Germinal center (tissue), 1 donor: Measurements from ENCODE around the gene PI4K2B.
"Not testable (repeated sequence)": the region's sequence is repeated elsewhere in the genome, so short reads cannot be mapped to it uniquely, and the experiment has no call there.

Source experiments
- DNase-seq: peaks from one replicate; pipeline ENCODE4 v3.0.0; 2012; ENCODE audit warnings: mixed read lengths, low spot score

PI4K2B gene

DNA sequence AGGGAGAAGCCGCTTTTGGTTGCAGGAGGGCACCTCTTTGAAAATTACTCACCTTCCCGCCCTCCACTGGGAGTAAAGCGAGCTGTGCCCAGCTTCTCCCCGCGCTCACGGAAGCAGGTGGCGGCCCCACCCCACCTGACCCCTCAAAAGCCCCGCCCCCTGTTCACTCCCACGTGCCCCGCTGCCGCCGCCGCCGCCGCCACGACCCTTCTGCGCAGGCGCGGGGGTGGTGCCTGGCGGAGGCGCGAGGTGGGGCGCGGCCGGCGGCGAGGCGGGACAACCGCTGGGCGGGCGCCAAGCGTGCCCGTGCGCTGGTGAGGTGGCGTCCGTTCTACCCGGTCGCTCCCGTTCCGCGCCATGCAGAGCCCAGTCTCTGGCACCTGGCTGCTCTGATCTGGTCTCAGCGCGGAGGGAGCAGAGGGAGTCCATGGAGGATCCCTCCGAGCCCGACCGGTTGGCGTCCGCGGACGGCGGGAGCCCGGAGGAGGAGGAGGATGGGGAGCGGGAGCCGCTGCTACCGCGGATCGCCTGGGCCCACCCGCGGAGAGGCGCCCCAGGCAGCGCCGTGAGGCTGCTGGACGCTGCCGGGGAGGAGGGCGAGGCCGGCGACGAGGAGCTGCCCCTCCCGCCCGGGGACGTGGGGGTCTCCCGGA, at the start of gene PI4K2B:
Gene PI4K2B (plus strand): TSS at position 297 of the 653 bp plus-strand sequence. CDS start 131 bp downstream, at position 428.
- DNase-seq = peak; percentile 95

DNA sequence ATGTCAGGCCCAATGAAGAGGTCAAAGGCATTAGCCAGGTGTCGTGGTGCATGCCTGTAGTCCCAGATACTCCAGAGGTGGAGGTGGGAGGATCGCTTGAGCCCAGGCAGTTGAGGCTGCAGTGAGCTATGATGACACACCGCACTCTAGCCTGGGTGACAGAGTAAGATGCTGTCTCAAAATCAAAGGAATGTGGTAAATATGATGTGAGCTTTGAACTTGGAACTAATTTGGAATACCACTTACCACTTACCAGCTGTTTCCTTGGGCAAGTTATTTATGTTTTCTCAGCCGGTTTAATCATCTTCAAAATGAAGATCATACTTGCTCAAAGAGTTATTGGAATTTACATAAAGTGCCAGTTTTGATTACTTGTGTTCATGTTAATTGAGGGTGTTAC, 49.8 kb upstream of the PI4K2B start:
- DNase-seq = no peak

DNA sequence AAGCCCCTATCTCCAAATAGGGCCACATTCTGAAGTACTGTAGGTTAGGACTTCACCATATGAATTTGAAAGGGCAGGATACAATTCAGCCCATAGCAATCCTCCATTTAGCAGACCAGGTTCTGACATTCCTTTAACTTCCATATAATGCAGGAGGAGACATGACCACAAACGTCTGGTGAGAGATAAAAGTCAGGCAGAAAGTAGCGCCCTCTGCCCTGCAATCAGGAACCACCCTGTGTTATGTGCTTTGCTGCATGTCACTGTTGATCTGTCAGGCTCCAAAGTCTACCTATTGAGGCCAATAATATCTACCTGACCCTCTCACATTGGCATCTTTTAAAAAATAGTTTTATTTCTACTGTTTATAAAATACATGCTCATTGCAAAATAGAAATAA, 43.4 kb upstream of the PI4K2B start:
- no peak for DNase-seq

DNA sequence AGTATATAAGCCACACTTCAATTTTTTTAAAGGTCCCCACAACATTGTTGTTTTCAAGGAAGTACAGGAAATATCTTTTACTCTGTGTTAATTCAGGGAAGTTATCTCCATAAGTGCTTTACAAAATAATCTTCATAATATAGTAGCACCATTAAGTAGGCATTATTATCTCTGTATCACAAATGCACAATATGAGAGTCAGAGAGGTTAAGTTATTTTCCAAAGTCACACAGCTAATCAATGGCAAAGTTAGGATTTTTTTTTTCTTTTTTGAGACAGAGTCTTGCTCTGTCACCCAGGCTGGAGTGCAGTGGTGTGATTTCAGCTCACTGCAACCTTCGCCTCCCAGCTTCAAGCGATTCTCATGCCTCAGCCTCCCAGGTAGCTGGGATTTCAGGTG, 35.1 kb upstream of the PI4K2B start:
- DNase-seq = no peak

DNA sequence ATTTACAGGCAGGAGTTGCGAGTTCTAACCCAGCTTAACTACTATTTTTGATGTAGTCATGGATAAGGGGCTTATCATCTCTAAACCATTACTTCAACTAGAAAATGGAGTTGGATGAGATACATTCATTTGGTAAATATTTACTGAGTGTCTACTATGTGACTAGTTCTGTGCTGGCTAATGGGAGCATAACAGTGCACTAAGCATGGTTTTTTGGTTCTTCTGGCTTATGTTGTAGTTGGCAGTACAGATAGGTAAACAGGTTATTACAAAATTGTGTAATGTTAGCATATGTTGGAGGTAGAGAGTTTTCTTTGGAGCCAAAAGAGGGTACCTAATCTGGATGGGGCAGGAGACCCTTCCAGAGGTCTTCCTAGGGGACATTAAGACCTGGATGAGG, 25.8 kb upstream of the PI4K2B start:
- no peak for DNase-seq

DNA sequence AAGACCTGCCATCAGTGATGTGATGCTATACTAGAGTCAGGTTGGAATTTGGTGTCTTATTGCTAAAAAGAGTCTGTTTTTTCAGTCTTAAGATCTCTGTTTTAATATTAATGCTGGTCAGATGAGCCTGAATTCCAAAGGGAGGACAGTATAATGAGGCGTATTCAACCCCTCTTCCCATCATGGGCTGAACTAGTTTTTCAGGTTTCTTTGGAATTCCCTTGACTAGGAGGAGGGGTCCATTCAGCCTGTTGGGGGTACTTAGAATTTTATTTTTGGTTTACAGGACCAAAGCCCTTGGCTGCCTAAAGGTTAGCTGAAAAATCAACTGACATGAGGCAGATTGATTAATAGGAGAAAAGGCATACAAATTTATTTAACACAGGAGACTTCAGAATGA, 24.1 kb upstream of the PI4K2B start:
- no peak for DNase-seq

DNA sequence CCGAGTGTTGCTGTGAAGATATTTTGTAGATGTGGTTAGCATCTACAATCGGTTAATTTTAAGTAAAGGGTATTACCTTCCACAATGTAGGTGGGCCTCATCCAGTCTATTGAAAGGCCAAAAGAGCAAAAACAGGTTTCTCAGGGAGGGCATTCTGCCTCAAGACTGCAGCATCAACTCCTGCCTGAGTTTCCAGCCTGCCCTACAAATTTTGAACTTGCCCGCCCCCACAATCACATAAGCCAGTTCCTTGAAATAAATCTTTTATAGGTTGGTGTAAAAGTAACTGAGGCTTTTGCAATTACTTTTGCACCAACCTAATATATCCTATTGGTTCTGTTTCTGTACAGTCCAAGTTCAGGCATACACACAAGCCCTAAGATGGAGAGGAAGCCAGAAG, 22.1 kb upstream of the PI4K2B start:
- DNase-seq = no peak

DNA sequence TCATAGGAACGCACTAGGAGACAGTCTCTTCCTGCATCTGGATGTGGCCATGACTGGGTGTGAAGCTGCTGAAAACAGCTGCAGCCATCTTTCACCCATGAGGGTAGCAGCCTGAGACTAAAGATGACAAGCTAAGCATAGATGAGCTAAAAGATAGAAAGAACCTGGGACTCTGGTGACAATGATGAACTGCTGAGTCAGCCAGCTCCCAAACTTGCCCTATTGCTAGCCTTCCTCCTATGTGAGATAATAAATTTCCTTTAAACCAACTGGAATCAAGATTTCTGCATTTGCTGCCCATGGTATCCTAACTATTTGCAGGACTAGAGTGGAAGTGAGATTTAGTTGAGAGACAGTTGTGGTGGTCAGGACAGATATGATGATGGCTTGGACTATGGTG, 21.0 kb upstream of the PI4K2B start:
- DNase-seq = no peak

DNA sequence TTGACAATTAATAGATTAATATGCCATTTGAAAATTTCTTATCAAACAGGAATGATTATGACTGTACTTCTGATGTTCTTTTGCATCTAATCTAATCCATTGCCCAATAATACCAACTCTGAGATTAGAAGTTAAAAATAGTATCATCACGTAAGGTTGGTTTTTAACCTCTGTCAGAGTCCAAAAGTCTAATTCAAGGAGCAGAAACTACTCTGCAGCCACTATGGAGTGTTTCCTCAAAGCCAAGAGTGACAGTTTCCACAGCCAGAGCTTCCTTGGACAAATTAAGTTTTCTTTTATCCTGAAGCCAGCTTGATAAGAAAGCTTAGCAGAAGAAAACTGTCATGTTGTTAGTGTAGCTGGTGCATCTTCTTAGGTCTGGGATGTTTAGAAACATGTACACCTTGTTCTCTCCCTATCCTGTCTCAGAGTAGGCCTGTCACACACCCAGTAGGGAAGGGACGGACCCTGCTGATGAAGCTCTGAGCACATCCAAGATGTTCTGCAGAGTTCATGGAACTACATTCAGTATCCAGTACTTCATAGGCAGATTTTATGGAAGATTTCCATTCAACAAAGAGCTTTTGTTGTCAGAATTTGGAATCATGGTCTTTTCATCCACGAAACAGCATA, 20.4 kb upstream of the PI4K2B start:
- no peak for DNase-seq

DNA sequence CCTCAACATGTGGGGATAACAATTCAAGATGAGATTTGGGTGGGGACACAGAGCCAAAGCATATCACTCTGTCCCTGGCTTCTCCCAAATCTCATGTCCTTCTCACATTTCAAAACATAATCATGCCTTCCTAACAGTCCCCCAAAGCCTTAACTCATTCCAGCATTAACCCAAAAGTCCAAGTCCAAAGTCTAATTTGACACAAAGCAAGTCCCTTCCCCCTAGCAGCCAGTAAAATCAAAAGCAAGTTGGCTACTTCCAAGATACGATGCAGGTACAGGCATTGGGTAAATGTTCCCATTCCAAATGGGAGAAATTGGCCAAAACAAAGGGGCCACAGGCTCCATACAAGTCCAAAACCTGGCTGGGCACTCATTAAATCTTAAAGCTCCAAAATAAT, 19.1 kb upstream of the PI4K2B start:
- DNase-seq = not testable (repeated sequence)

DNA sequence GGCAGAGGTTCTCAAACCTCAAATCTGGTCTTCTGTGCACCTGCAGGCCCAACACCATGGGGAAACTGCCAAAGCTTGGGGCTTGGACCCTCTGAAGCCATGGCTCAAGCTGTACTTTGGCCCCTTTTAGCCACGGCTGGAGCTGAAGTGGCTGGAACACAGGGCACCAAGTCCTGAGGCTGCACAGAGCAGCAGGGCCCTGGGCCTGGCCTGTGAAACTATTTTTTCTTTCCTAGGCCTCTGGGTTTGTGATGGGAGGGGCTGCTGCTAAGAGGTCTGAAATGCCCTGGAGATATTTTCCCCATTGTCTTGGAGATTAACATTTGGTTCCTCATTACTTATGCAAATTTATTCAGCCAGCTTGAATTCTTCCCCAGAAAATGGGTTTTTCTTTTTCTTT, 18.3 kb upstream of the PI4K2B start:
- no peak for DNase-seq

DNA sequence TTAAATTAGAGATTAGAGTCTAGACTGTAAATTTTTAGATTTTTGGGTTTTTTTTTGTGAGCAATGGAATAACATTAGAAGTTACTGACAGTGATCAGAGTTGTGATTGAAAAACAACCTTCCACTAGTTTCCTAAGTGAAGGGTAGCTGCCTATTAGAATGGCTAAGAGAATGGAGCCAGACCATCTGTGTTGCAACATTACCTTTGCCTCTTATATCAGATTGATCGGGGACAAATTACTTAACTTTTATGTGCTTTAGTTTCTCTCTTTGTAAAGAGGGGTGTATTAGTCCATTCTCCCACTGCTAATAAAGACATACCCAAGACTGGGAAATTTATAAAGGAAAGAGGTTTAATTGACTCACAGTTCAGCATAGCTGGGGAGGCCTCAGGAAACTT, 12.5 kb upstream of the PI4K2B start:
- DNase-seq = no peak

DNA sequence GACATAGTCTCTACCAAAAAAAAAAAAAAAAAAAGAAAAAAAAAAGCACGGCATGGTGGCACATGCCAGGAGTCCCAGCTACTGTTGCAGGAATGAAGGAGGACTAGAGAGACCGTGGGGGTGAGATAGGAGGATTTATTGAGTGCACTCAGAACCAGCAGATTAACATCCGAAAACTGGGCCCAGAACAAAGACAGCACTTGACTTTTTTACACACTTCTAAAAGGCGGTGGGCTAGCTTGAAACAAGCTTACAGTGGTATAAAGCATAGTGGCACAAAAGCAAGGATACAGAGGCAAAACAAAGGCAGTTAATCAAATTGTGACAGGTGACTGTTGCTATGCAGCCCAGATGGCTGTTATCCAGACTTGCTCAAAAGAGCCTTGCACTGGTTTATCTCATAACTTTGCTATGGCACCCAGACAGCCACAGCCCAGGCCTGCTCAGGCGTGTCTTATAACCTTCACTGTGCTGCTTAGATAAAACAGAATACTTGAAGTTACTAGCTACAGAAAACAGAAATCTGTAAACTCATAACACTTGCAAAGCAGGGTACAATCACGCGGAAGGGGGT, 9.9 kb upstream of the PI4K2B start:
- no peak for DNase-seq

DNA sequence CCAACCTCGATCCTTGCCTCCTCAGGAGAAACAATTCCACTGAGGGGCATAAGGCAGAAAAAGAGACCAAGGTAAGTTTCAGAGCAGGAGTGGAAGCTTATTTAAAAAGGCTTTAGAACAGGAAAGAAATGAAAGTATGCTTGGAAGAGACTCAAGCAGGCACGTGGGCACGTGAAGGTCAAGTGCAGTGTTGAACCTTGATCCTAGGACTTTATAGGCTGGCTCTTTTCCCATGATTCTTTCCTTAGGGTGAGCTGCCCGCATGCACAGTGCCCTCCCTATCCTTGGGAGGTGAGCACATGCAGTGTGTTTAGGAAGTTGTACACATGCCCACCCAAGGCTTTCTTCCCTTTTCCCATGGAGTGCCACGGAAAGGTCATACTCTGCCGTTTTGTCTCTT, 4.0 kb upstream of the PI4K2B start:
- no peak for DNase-seq

DNA sequence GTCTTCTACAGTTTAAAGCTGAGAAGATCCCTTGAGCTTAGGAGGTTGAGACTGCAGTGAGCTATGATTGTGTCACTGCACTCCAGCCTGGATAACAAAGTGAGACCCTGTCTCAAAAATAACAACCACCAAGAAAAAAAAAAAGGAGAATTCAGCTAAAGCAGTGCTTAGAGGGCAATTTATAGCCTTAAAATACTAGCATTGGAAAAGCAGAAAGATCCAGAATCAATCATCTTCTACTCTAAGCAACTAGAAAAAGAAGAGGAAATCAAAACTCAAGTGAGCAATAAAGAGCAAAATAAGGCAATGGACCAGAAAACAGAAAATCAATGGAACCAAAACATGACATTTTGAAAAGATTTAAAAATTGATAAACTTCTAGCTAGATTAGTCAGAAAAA, 639 bp upstream of the PI4K2B start:
- DNase-seq = no peak

DNA sequence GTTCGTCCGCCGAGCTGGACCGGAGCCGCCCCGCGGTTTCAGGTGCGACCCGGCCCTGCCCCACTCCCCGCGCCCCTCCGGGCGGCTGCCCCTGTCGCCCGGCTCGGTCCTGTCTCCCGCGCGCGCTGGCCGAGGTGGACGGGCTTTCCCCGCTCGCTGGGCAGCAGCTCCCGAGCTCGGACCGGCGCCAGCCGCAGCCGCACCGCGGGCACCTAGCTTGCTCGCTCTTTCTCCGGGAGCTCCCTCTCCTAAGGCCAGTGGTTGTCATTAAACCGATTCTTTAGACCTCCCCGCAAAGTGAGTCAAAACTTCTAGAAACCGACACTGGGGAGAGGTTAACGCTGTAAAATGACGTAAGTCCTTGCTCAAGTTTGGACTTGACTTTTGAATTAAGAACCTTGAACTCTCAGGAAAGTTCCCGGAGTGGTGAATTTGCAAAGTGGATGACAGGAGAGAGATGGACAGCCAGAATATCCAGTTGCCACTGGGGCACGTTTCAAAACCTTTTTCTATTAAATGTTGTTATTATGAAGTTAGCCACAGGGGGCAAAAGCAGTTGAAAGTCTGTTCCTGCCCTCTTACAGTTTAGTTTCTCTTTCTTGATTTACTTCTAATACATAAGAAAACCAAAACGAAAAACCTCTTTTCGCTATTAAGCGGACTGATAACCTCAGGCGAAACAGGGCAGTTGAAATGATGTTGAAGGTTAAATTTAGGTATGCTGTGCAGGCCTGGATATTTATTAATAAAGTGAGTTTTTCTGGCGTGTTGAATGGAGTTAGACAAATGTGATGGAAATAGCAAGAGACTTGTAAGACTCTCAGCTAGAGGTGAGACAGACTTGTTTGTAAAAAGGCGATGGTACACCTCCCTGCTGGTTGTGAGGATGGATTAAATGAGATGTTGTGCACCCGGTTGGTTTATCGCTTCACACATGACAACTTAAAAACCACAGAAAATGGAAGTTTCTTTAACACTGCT, 847 bp downstream of the PI4K2B start:
- DNase-seq = peak; percentile 73

DNA sequence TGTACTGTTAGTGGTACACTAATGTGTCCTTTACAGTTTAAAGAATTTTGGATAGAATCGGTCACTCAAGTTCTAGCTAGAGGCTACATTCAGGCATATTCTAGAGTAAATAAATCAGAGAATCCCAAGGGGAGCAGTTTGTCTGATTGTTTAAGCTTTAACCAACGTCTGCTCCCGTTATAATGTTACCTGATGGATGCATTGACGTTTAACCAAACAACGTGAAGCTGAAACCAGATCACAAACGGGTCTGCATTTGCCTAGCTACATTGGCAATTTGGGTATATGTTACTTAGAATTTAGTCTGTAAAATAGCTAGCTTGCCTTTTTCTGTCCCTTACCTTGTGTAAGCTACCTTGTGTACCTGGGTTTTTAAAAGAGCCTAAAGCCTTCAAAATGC, 1.6 kb downstream of the PI4K2B start:
- DNase-seq = no peak

DNA sequence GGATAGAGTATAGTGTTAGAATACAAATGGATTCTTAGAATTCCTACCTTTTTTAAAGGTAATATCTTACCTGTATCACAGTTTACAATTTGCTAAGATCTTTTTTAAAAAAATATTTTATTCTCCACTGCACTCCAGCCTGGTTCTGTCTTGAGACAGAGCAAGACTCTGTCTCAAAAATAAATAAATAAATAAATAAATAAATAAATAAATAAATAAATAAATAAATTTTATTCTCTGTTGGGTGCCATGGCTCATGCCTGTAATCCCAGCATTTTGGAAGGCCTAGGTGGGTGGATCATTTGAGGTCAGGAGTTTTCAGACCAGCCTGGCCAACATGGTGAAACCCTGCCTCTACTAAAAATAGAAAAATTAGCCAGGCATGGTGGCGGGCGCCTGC, 2.2 kb downstream of the PI4K2B start:
- DNase-seq = not testable (repeated sequence)

DNA sequence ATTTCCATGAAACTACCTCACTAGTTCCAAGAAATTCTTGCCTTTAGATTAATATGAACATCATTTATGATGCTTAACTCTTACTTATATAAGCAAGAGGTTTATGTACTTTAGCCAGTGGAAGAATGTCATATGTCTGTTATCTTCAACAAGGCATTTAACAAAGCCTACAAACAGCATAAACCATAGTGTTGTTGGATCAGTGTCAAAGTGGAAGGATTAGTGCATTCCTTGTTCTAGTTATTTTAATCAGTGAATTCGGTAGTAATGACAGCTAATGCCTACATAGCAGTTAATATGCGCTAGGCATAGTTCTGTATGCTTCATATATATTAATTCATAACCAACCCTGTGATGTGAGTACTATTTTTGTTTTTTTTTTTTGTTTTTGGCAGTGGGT, 3.1 kb downstream of the PI4K2B start:
- DNase-seq = no peak

DNA sequence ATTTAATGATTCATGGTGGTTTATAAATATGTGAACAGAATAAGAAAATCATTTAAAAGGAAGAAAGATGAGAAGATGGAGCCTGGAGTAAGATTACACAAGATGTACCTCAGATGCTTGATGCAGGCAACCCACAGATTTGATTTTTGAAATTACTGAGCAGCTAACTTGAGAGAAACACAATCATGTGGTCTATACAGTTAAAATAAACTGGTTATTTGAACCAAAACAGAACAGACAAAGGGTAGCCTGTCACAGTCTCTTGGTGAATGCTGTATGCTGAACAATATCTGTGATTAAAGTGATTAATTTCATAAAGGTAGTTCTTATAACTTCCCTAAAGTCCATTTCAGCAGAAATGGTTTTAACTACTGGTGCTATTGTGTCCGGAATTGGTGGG, 4.2 kb downstream of the PI4K2B start:
- DNase-seq = no peak

DNA sequence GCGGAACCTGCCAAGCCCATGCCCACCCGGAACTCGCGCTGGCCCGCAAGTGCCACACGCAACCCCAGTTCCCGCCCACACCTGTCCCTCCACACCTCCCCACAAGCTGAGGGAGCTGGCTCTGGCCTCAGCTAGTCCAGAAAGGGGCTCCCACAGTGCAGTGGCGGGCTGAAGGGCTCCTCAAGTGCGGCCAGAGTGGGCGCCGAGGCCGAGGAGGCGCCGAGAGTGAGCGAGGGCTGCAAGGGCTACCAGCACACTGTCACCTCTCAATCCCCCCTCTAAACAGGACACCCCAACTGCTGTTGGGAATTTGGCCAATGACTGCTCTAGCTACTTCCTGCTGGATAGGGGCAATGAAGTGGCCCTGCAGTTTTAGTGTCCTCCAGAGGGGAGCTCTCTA, 5.7 kb downstream of the PI4K2B start:
- not testable (repeated sequence) for DNase-seq

DNA sequence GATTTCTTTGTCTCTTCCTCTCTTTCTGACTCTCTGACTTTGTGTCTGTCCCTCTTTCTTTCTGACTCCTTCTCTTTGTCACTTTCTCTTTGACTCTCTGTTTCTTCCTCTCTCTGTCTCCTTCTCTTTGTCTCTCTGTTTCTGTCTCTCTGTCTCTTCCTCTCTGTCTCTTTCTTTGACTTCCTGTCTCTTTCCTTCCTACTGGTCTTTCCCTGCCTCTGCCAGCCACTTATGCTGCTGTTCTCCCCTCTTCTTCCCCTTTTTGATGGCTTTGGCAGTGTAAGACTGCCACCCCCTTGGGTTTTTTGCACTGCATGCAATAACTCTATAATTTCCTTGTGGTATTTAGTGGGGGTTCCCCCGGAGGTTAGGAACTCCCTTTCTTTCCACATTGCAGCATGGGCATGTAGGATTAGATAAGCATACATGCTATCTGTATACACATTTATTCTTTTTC, 6.9 kb downstream of the PI4K2B start:
- DNase-seq = not testable (repeated sequence)
